Gastroesophageal sphincter (tissue), 4 donors: Measurements from ENCODE around the gene TNNI3. TPM values are rescaled to one million over a fixed set of nuclear protein-coding genes. Genes with fewer than 3 reads are reported as not detected.

Source experiments
- ATAC-seq: fragments of 150-250 bp; one replicate; pipeline ENCODE4 v1.9.1; 2016; ENCODE audit warnings: mild to moderate bottlenecking, moderate library complexity
- H3K27ac ChIP-seq, 4 donors: fragments of 200-600 bp; sonication (generic) in 3 of 4; 1 replicate in 3 of 4; 2 replicates in 1 of 4; pipeline ENCODE4 v1.5.1; 2016 to 2019
- H3K27me3 ChIP-seq: fragments of 200-600 bp; sonication (generic); one replicate; pipeline ENCODE4 v1.5.1; 2019
- H3K36me3 ChIP-seq, 2 donors: fragments of 200-600 bp; sonication (generic); one replicate each; pipeline ENCODE4 v1.5.1; 2019; ENCODE audit warnings: control low read depth in 1 of 2
- H3K4me1 ChIP-seq, 3 donors: fragments of 200-600 bp; sonication (generic); 1 replicate in 2 of 3; 2 replicates in 1 of 3; pipeline ENCODE4 v1.5.1; 2016 to 2019; ENCODE audit warnings: control low read depth in 2 of 3
- H3K4me3 ChIP-seq, 2 donors: fragments of 200-600 bp; sonication (generic); one replicate each; pipeline ENCODE4 v1.5.1; 2019; ENCODE audit warnings: mild to moderate bottlenecking in 1 of 2, moderate library complexity in 1 of 2
- H3K9me3 ChIP-seq, 3 donors: fragments of 200-600 bp; sonication (generic); one replicate each; pipeline ENCODE4 v1.5.1; 2017 to 2019; ENCODE audit warnings: control low read depth in 2 of 3
- EP300 ChIP-seq: sonication (generic); formaldehyde crosslinking; IDR thresholded peaks from one replicate; pipeline ENCODE4 v1.6.1; 2017; ENCODE audit warnings: antibody characterized with exemption, mild to moderate bottlenecking
- POLR2A ChIP-seq, 2 donors: fragments of 450-650 bp; IDR thresholded peaks; one replicate each; pipeline ENCODE4 v1.6.1; 2017; ENCODE audit warnings: antibody characterized with exemption in 2 of 2, mild to moderate bottlenecking in 2 of 2, moderate library complexity in 1 of 2
- POLR2AphosphoS5 ChIP-seq: sonication (generic); formaldehyde crosslinking; IDR thresholded peaks from one replicate; pipeline ENCODE4 v1.6.1; 2017; ENCODE audit warnings: antibody characterized with exemption
- WGBS, 2 donors: methylation state at CpG; one replicate each; pipeline ENCODE4 v1.1.5; 2018; ENCODE audit warnings: low coverage in 1 of 2; 5-methylcytosine and 5-hydroxymethylcytosine counted together
- total RNA-seq, 4 donors: library from RNA; depleted of rRNA; stranded (reverse); fragments of >200 nt; gene quantifications; one replicate each; pipeline ENCODE4 v1.1.0, GENCODE V29; 2016
- TF ChIP-seq, protein P1 (sequence below), 4 experiments: fragments of 200-600 bp in 2 of 4; fragments of 450-650 bp in 2 of 4; sonication (generic) in 1 of 4; IDR thresholded peaks; one replicate each; pipeline ENCODE4 v1.5.1; 2017 to 2019; ENCODE audit warnings: antibody characterized with exemption in 4 of 4, mild to moderate bottlenecking in 2 of 4, moderate library complexity in 2 of 4

The TNNI3 gene
- total RNA-seq, 4 donors from 2014 or later, result not detected

DNA sequence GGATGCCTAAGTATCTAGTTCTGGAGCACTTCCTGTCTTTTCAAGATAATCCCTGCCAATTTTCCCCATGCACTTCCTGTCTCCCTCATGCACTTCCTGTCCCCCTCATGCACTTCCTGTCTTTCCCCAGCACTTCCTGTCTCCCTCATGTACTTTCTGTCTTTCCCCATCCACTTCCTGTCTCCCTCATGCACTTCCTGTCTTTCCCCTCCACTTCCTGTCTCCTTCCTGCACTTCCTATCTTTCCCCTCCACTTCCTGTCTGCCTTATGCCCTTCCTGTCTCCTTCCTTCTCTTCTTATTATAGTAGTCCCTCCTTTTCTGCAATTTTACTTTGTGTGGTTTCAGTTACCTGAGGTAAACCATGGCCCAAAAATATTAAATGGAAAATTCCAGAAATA, 5.5 kb downstream of the TNNI3 start:
- Histone ChIP-seq H3K36me3 (no peaks in the 10 kb centered on the region), H3K4me1 (peaks cover 0 to 13% (median 0%) of the 10 kb centered on the region in 3 donors), H3K27ac (no peak overlapping the region), H3K27me3 (peaks cover 100% of the 10 kb centered on the region), H3K4me3 (no peak overlapping the region), H3K9me3 (no peaks in the 10 kb centered on the region)
- TF ChIP-seq EP300 (no peak), POLR2AphosphoS5 (no peak), POLR2A (IDR thresholded peaks at IDR 0.05) (no peak)
- TF ChIP-seq, protein P1, sequence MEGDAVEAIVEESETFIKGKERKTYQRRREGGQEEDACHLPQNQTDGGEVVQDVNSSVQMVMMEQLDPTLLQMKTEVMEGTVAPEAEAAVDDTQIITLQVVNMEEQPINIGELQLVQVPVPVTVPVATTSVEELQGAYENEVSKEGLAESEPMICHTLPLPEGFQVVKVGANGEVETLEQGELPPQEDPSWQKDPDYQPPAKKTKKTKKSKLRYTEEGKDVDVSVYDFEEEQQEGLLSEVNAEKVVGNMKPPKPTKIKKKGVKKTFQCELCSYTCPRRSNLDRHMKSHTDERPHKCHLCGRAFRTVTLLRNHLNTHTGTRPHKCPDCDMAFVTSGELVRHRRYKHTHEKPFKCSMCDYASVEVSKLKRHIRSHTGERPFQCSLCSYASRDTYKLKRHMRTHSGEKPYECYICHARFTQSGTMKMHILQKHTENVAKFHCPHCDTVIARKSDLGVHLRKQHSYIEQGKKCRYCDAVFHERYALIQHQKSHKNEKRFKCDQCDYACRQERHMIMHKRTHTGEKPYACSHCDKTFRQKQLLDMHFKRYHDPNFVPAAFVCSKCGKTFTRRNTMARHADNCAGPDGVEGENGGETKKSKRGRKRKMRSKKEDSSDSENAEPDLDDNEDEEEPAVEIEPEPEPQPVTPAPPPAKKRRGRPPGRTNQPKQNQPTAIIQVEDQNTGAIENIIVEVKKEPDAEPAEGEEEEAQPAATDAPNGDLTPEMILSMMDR (IDR thresholded peaks at IDR 0.05), result no peak
- no peak for ATAC-seq

DNA sequence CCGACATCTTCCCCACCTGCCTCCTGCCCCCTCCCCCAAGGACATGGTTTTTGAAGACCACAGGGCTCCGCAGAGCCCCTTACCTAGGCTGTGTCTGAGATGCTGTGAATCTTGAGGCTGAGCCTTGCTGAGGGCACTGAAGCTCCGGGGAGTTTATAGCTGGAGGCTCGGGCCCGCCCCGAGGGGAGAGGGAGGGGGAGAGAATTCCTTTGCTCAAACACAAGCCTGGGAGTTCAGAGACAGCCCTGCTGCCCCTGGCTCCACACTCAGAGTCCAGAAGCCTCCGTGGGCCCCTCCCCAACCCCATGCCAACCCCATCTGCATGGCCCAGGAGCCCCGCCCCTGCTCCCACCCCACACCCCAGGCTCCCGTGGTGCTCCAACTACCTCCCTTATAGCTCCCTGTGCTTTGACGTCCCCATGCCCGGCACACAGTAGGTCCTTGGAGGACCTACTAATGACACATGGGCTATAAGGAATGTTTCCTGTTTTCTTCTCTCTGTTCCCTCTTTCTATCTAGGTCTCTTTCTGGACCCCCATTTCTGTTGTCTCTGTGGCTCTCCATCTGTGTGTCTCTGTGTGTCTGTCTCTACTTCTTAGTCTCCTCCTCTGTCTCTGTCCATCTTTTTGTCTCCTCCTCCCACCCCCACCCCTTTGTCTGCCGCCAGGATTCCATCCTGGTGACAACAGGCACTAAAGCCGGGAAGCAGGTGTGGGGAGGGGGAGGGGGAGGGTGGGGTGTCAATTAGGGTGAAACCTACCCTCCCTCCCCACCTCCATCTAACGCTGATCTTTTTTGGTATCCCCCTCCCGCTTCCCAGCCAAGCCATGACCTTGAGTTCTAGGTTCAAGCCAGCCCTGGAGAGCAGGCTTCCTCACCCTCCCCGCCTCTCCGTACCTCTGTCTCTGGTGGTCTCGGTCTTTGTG, 8.2 kb downstream of the TNNI3 start, which contains the start of gene TNNT1:
TSS of gene TNNT1 (minus strand) at position 129 of the 926 bp plus-strand sequence. CDS start 2,049 bp downstream, outside the sequence.
- TF ChIP-seq POLR2A (IDR thresholded peaks at IDR 0.05) (no peak), POLR2AphosphoS5 (no peak), EP300 (no peak)
- TF ChIP-seq, protein P1 (IDR thresholded peaks at IDR 0.05), result no peak
- no peaks in the 10 kb centered on the region for H3K9me3 ChIP-seq
- ATAC-seq, result no peak
- no peak within 1 kb of the TSS for H3K4me3 ChIP-seq
- H3K4me1 ChIP-seq, result peaks cover 0 to 16% (median 5%) of the 10 kb centered on the region in 3 donors
- 31% methylated on average over 4 of the region's 18 CpGs; no CpG with 5 or more reads in 1 of the 2 donors for WGBS, 2 donors
- H3K36me3 ChIP-seq, result no peaks in the 10 kb centered on the region
- peaks cover 100% of the 10 kb centered on the region for H3K27me3 ChIP-seq
- no peak within 1 kb of the TSS for H3K27ac ChIP-seq

DNA sequence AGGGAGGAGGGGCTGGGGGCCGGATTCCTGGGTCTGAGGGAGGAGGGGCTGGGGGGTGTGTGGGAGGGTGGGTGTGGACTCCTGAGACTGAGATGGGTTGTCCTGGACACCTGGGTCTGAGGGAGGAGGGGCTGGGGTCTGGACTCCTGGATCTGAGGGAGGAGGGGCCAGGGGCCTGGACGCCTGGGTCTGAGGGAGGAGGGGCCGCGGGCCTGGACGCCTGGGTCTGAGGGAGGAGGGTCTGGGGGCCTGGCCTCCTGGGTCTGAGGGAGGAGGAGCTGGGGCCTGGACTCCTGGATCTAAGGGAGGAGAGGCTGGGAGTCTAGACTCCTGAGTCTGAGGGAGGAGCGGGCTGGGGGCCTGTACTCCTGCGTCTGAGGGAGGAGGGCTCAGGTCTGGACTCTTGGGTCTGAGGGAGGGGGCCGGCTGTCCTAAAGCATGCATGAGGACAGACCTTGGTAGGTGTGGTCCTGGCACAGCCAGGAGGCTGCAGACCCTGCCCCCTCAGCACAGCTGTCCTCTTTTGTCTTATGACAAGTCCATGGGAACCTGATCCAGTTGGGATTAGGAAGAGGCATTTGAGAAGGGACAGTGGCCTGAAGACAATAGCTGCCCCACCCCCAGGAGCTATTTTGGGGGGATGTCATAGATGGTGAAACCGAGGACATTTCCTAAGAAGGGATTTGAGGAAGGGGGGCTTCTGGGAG, 9.8 kb downstream of the TNNI3 start:
- no peak for TF ChIP-seq EP300
- TF ChIP-seq POLR2AphosphoS5, result no peak
- TF ChIP-seq POLR2A (IDR thresholded peaks at IDR 0.05), result no peak
- TF ChIP-seq, protein P1 (IDR thresholded peaks at IDR 0.05), result no peak
- ATAC-seq, result no peak
- Histone ChIP-seq H3K4me1 (peaks cover 0 to 16% (median 5%) of the 10 kb centered on the region in 3 donors), H3K4me3 (no peak overlapping the region), H3K27me3 (peaks cover 100% of the 10 kb centered on the region), H3K36me3 (no peaks in the 10 kb centered on the region), H3K9me3 (no peaks in the 10 kb centered on the region), H3K27ac (no peak overlapping the region)
- 22 to 40% methylated on average over 1 of the region's 9 CpGs for WGBS, 2 donors

DNA sequence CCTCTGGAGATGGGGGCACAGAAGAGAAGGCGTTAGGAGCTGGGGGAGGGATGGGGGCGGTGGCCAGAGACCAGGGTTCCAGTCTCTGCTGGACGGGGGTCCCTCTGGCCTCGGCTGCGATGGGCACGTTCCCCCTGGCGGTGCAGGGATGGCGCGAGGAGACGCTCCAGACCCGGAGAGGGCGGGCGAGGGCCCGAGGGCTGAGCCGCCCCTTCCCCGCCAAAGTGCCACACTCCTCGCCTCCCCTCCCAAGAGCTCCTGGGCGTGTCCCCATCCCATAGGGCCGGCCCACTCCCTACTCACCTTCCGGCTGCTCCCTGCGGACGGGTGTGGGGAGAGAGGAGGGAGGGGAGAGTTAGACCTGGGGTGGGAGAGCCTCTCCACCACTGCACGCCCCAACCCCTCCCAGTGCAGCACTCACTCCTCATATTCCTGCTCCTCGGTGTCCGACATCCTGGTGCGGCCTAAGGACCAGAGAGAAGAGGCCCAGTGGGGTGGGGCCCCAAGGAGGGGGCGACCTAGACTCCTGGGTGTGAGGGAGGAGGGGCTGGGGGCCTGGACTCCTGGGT, 10.7 kb downstream of the TNNI3 start:
- Histone ChIP-seq H3K27ac (no peak overlapping the region), H3K36me3 (no peaks in the 10 kb centered on the region), H3K4me3 (no peak overlapping the region), H3K4me1 (peaks cover 0 to 16% (median 5%) of the 10 kb centered on the region in 3 donors), H3K27me3 (peaks cover 100% of the 10 kb centered on the region), H3K9me3 (no peaks in the 10 kb centered on the region)
- WGBS, 2 donors, result no CpG with 5 or more reads among the region's 27 CpGs
- no peak for TF ChIP-seq POLR2A (IDR thresholded peaks at IDR 0.05)
- TF ChIP-seq, protein P1 (IDR thresholded peaks at IDR 0.05), result no peak
- no peak for TF ChIP-seq POLR2AphosphoS5
- TF ChIP-seq EP300, result no peak
- ATAC-seq, result no peak
